H1 (cell line): ENCODE measurements around the gene PHACTR1. TPM values are rescaled to one million over a fixed set of nuclear protein-coding genes. Genes with fewer than 3 reads are reported as not detected.

Experiments
- CTCF ChIA-PET: fragments of 300-600 bp; sonication (Branson Sonifier 250); formaldehyde crosslinking; loops from one replicate; lab custom pipeline; 2021; ENCODE audit not compliant: partially characterized antibody; lab: Charles Lee
- POLR2A ChIA-PET: fragments of 300-600 bp; sonication (Branson Sonifier 250); formaldehyde crosslinking; loops from one replicate; lab custom pipeline; 2021; ENCODE audit warnings: inconsistent platforms; ENCODE audit not compliant: partially characterized antibody; lab: Charles Lee
- DNase-seq, 2 experiments: peaks; one replicate each; pipeline versions ENCODE4 v3.0.0 to v3.0.0-alpha.2; 2010 to 2022; ENCODE audit warnings: low spot score in 2 of 2, low read depth in 1 of 2, mixed read lengths in 1 of 2
- FAIRE-seq: peaks from 2 replicates; lab custom pipeline; 2011; peaks lifted over from hg19 to GRCh38; lab: Jason Lieb, UNC
- H2AFZ ChIP-seq: 2 replicates; pipeline ENCODE4 v1.8.1; 2012; ENCODE audit warnings: low read length, inconsistent platforms
- H2AK5ac ChIP-seq: 2 replicates; pipeline ENCODE4 v1.6.1; 2013; ENCODE audit warnings: low read depth, low read length
- H2BK120ac ChIP-seq: replicated peaks from 2 replicates; pipeline ENCODE3; 2013; ENCODE audit warnings: low read depth, low read length, inconsistent platforms
- H2BK12ac ChIP-seq: 2 replicates; pipeline ENCODE4 v1.6.1; 2013; ENCODE audit warnings: low read depth, low read length
- H2BK15ac ChIP-seq: 2 replicates; pipeline ENCODE4 v1.6.1; 2013; ENCODE audit warnings: low read length
- H2BK20ac ChIP-seq: 2 replicates; pipeline ENCODE4 v1.6.1; 2013; ENCODE audit warnings: low read length
- H2BK5ac ChIP-seq: 2 replicates; pipeline ENCODE4 v1.6.1; 2013; ENCODE audit warnings: low read depth, low read length
- H3K14ac ChIP-seq: 2 replicates; pipeline ENCODE4 v1.6.1; 2013; ENCODE audit warnings: inconsistent platforms; ENCODE audit not compliant: insufficient read length
- H3K18ac ChIP-seq: 2 replicates; pipeline ENCODE4 v1.6.1; 2013; ENCODE audit warnings: low read length; ENCODE audit errors: extremely low read depth
- H3K23ac ChIP-seq: 2 replicates; pipeline ENCODE4 v1.6.1; 2013; ENCODE audit warnings: inconsistent platforms; ENCODE audit not compliant: insufficient read length
- H3K23me2 ChIP-seq: 2 replicates; pipeline ENCODE4 v1.6.1; 2013; ENCODE audit warnings: low read depth, low read length
- H3K27ac ChIP-seq: 2 replicates; pipeline ENCODE4 v1.6.1; 2011; ENCODE audit warnings: low read depth, low read length, inconsistent platforms
- H3K27me3 ChIP-seq, 4 experiments: replicated peaks in 1 of 4; 1 replicate in 1 of 4; 2 replicates in 3 of 4; pipeline versions ENCODE4 v1.6.1 to v1.8.1; 2011 to 2013; ENCODE audit warnings: low read length in 3 of 4, mild to moderate bottlenecking in 3 of 4, inconsistent platforms in 2 of 4, mixed read lengths in 2 of 4, moderate library complexity in 1 of 4; ENCODE audit not compliant: control insufficient read depth in 3 of 4, insufficient read depth in 3 of 4; ENCODE audit errors: extremely low read depth in 1 of 4
- H3K36me3 ChIP-seq, 4 experiments: 2 replicates each; pipeline versions ENCODE4 v1.6.1 to v1.8.1; 2011 to 2013; ENCODE audit warnings: mild to moderate bottlenecking in 4 of 4, low read length in 3 of 4, moderate library complexity in 2 of 4, control low read depth in 1 of 4, inconsistent platforms in 1 of 4; ENCODE audit not compliant: insufficient read depth in 4 of 4, control insufficient read depth in 2 of 4
- H3K4ac ChIP-seq: replicated peaks from 2 replicates; pipeline ENCODE3; 2013; ENCODE audit warnings: low read length, low read depth, mixed read lengths, inconsistent platforms; ENCODE audit not compliant: insufficient read length
- H3K4me1 ChIP-seq, 4 experiments: replicated peaks in 1 of 4; 1 replicate in 1 of 4; 2 replicates in 3 of 4; pipeline versions ENCODE4 v1.6.1 to v1.8.1; 2011 to 2013; ENCODE audit warnings: low read length in 3 of 4, inconsistent platforms in 2 of 4, mixed read lengths in 1 of 4; ENCODE audit not compliant: insufficient read depth in 4 of 4, control insufficient read depth in 3 of 4
- H3K4me2 ChIP-seq, 2 experiments: 2 replicates each; pipeline versions ENCODE4 v1.6.1 to v1.8.1; 2011 to 2013; ENCODE audit warnings: low read depth in 2 of 2, low read length in 2 of 2, control low read depth in 1 of 2, inconsistent platforms in 1 of 2, mild to moderate bottlenecking in 1 of 2; ENCODE audit not compliant: insufficient read depth in 1 of 2
- H3K4me3 ChIP-seq, 4 experiments: fragments of 200-600, 300-600 bp in 1 of 4; sonication (generic), shearing (Covaris generic), sonication (Bioruptor Twin) in 1 of 4; 2 replicates each; pipeline versions ENCODE4 v1.5.1 to v1.8.1; 2011 to 2016; ENCODE audit warnings: low read length in 4 of 4, low read depth in 3 of 4, control low read depth in 2 of 4, inconsistent platforms in 2 of 4, mild to moderate bottlenecking in 2 of 4, mixed read lengths in 1 of 4, moderate library complexity in 1 of 4; ENCODE audit not compliant: insufficient read depth in 2 of 4; ENCODE audit errors: extremely low read depth in 1 of 4
- H3K56ac ChIP-seq: replicated peaks from 2 replicates; pipeline ENCODE3; 2013; ENCODE audit warnings: low read depth, mild to moderate bottlenecking, mixed read lengths, low read length, inconsistent platforms; ENCODE audit not compliant: insufficient read length
- H3K79me1 ChIP-seq: 2 replicates; pipeline ENCODE4 v1.6.1; 2013; ENCODE audit warnings: low read depth, low read length, control low read depth
- H3K79me2 ChIP-seq, 2 experiments: 2 replicates each; pipeline versions ENCODE4 v1.6.1 to v1.8.1; 2012 to 2013; ENCODE audit warnings: low read length in 2 of 2, mild to moderate bottlenecking in 2 of 2, inconsistent platforms in 1 of 2; ENCODE audit not compliant: insufficient read depth in 2 of 2, control insufficient read depth in 1 of 2
- H3K9ac ChIP-seq, 4 experiments: replicated peaks in 1 of 4; 1 replicate in 1 of 4; 2 replicates in 3 of 4; pipeline versions ENCODE4 v1.6.1 to v1.8.1; 2011 to 2013; ENCODE audit warnings: low read depth in 3 of 4, low read length in 3 of 4, control low read depth in 2 of 4, mild to moderate bottlenecking in 2 of 4, moderate library complexity in 2 of 4, inconsistent platforms in 1 of 4; ENCODE audit errors: extremely low read depth in 1 of 4
- H3K9me3 ChIP-seq, 2 experiments: 2 replicates each; pipeline versions ENCODE4 v1.6.1 to v1.8.1; 2012 to 2013; ENCODE audit warnings: mild to moderate bottlenecking in 2 of 2, moderate library complexity in 2 of 2, control low read depth in 1 of 2, inconsistent platforms in 1 of 2, low read depth in 1 of 2, low read length in 1 of 2, mixed read lengths in 1 of 2; ENCODE audit not compliant: insufficient read depth in 2 of 2
- H4K20me1 ChIP-seq, 2 experiments: replicated peaks in 1 of 2; 2 replicates each; pipeline versions ENCODE3 to v1.8.1; 2011 to 2013; ENCODE audit warnings: inconsistent platforms in 2 of 2, low read length in 2 of 2, mild to moderate bottlenecking in 1 of 2; ENCODE audit not compliant: insufficient read depth in 2 of 2, control insufficient read depth in 1 of 2
- H4K5ac ChIP-seq: 2 replicates; pipeline ENCODE4 v1.6.1; 2013; ENCODE audit warnings: low read length, low read depth, mixed read lengths, inconsistent platforms; ENCODE audit not compliant: insufficient read length
- H4K8ac ChIP-seq: 2 replicates; pipeline ENCODE4 v1.8.0; 2013; ENCODE audit warnings: mild to moderate bottlenecking, moderate library complexity, low read length, inconsistent platforms; ENCODE audit not compliant: insufficient read depth; ENCODE audit errors: extremely low read depth
- H4K91ac ChIP-seq: replicated peaks from 2 replicates; pipeline ENCODE3; 2013; ENCODE audit warnings: low read length, mixed read lengths, inconsistent platforms; ENCODE audit not compliant: insufficient read length
- CBX5 ChIP-seq: fragments of 300-800, 300-1000 bp; sonication (generic); IDR thresholded peaks from 2 replicates; pipeline ENCODE4 v1.7.1; 2016; ENCODE audit warnings: antibody characterized with exemption, low read length, low read depth
- CTCF ChIP-seq, 3 experiments: IDR thresholded peaks; 1 replicate in 2 of 3; 2 replicates in 1 of 3; pipeline versions ENCODE4 v1.5.1 to v1.6.1; 2011; ENCODE audit warnings: low read length in 3 of 3, mild to moderate bottlenecking in 3 of 3, inconsistent platforms in 2 of 3, low read depth in 1 of 3, moderate library complexity in 1 of 3; ENCODE audit not compliant: insufficient read depth in 1 of 3; ENCODE audit errors: control extremely low read depth in 1 of 3
- JUN ChIP-seq: IDR thresholded peaks from 2 replicates; pipeline ENCODE4 v1.6.1; 2011; ENCODE audit warnings: low read depth, mild to moderate bottlenecking, improper control_type of control experiment, low read length
- POLR2A ChIP-seq, 2 experiments: IDR thresholded peaks; 1 replicate in 1 of 2; 2 replicates in 1 of 2; pipeline ENCODE4 v1.6.1; 2011; ENCODE audit warnings: low read depth in 2 of 2, low read length in 2 of 2, mild to moderate bottlenecking in 2 of 2; ENCODE audit errors: control extremely low read depth in 1 of 2
- SP2 ChIP-seq: IDR thresholded peaks from 2 replicates; pipeline ENCODE4 v1.6.1; 2012; ENCODE audit warnings: mild to moderate bottlenecking, low read length, inconsistent platforms
- TBP ChIP-seq: IDR thresholded peaks from 2 replicates; pipeline ENCODE4 v1.6.1; 2011; ENCODE audit warnings: low read depth, low read length, improper control_type of control experiment
- WGBS, 2 experiments: shearing (Covaris generic) in 1 of 2; methylation state at CpG; one replicate each; pipeline versions ENCODE4 v1.1.6 to v1.1.7; 2013 to 2015; ENCODE audit warnings: low lambda C conversion rate in 2 of 2, mixed read lengths in 2 of 2, inconsistent platforms in 1 of 2, low coverage in 1 of 2, missing lambda C conversion rate in 1 of 2; ENCODE audit not compliant: insufficient replicate concordance in 2 of 2, insufficient coverage in 1 of 2, insufficient read length in 1 of 2; ENCODE audit errors: extremely low coverage in 1 of 2, missing lambda C conversion rate in 1 of 2; 5-methylcytosine and 5-hydroxymethylcytosine counted together
- polyA plus RNA-seq, 7 experiments: library from polyadenylated mRNA; depleted of rRNA in 3 of 7; stranded (reverse) in 5 of 7; unstranded in 2 of 7; fragments of >200 nt in 5 of 7; fragments of 200-250 nt in 2 of 7; gene quantifications; 1 replicate in 5 of 7; 2 replicates in 1 of 7; 4 replicates in 1 of 7; pipeline versions ENCODE4 v1.2.1 to v1.2.3, GENCODE V29; 2011 to 2013; ENCODE audit warnings: missing spikeins in 2 of 7, mixed read lengths in 2 of 7
- total RNA-seq: library from RNA; stranded (reverse); fragmentation: NEBNext Ultra II Directional; extraction: Animal tissue kit (Norgen Biotek cat#: 25700); gene quantifications from 2 replicates; pipeline ENCODE4 v1.2.1, GENCODE V29; 2021

Gene PHACTR1
- total and polyA plus RNA-seq, 2 of the 8 experiments (the other 6 are each of a cell fraction or from before 2014, with no cell fraction given), result 3.9 to 17.1 TPM

GRCh38 chr6:13280254-13280653 is 563.7 kb downstream of the PHACTR1 start:
- no peak overlapping the region for H3K27ac ChIP-seq
- ChIA-PET CTCF (interaction anchor here (0.7 to 6.0 kb wide), 3 partner anchors 17 to 86 kb away, joined by 3 to 49 read pairs (median 3); no protein-coding TSS in a partner anchor), POLR2A (interaction anchor here (0.7 to 1.3 kb wide), 2 partner anchors 9 to 142 kb away, joined by 3 read pairs; no protein-coding TSS in a partner anchor)
- H3K56ac ChIP-seq, result no peak overlapping the region
- H2BK120ac ChIP-seq, result no peak overlapping the region
- H4K5ac ChIP-seq, result no peak overlapping the region
- TF ChIP-seq SP2, result no peak
- TF ChIP-seq POLR2A (IDR thresholded peaks at IDR 0.05; ENCODE audit: control extremely low read depth in 1 of 2, low read depth in 2 of 2, low read length in 2 of 2), result no peak
- TF ChIP-seq JUN, result no peak
- TF ChIP-seq TBP, result no peak
- no peak for TF ChIP-seq CTCF (IDR thresholded peaks at IDR 0.05; ENCODE audit: control extremely low read depth in 1 of 3, insufficient read depth in 1 of 3, low read depth in 1 of 3, low read length in 3 of 3)
- TF ChIP-seq CBX5, result no peak
- H3K79me2 ChIP-seq, result no peaks in the 10 kb centered on the region
- no peak overlapping the region for H2BK20ac ChIP-seq
- no peaks in the 10 kb centered on the region for H3K79me1 ChIP-seq
- H2BK5ac ChIP-seq, result no peak overlapping the region
- H3K4me2 ChIP-seq, result no peak overlapping the region
- H3K18ac ChIP-seq, result no peak overlapping the region
- no peak overlapping the region for H3K4me3 ChIP-seq
- no peaks in the 10 kb centered on the region for H3K9me3 ChIP-seq
- H3K4me1 ChIP-seq, result peaks cover 0 to 5% (median 4%) of the 10 kb centered on the region in 4 experiments; a peak in 2 of 7 replicates
- peaks cover 0 to 4% (median 0%) of the 10 kb centered on the region in 4 experiments; a peak in 1 of 8 replicates for H3K36me3 ChIP-seq
- H3K27me3 ChIP-seq, result no peaks in the 10 kb centered on the region
- H4K20me1 ChIP-seq, result peaks cover 1 to 2% of the 10 kb centered on the region in 2 experiments
- H3K23me2 ChIP-seq, result no peaks in the 10 kb centered on the region
- H4K8ac ChIP-seq, result no peak overlapping the region
- H2AK5ac ChIP-seq, result no peak overlapping the region
- DNase-seq (no peak), FAIRE-seq (no peak)
- H3K4ac ChIP-seq, result no peak overlapping the region
- no peak overlapping the region for H3K23ac ChIP-seq
- no peak overlapping the region for H2AFZ ChIP-seq
- no peak overlapping the region for H2BK12ac ChIP-seq
- no peak overlapping the region for H3K9ac ChIP-seq
- 64% methylated on average over 4 of the region's 4 CpGs; no CpG with 5 or more reads in 1 of the 2 experiments for WGBS, 2 experiments
- no peak overlapping the region for H2BK15ac ChIP-seq
- H3K14ac ChIP-seq, result no peak overlapping the region
- H4K91ac ChIP-seq, result no peak overlapping the region
